CD4-positive, alpha-beta T cell (primary cell): ENCODE data around the gene ALK. TPM values are rescaled to one million over a fixed set of nuclear protein-coding genes. Genes with fewer than 3 reads are reported as not detected.

Source experiments
- ATAC-seq: fragments of 200-7000 bp; cut with Tn5 transposase; one replicate; pipeline ENCODE4 v1.10.0; 2022; ENCODE audit warnings: mild to moderate bottlenecking; ENCODE audit not compliant: poor library complexity
- CTCF ChIA-PET: fragments of 350-600 bp; sonication (Branson Sonifier 250); formaldehyde crosslinking; loops from one replicate; lab custom pipeline; 2021; ENCODE audit warnings: antibody characterized with exemption, inconsistent platforms; lab: Charles Lee
- POLR2A ChIA-PET: fragments of 350-600 bp; sonication (Branson Sonifier 250); formaldehyde crosslinking; loops from one replicate; lab custom pipeline; 2021; ENCODE audit warnings: antibody characterized with exemption, inconsistent platforms; lab: Charles Lee
- DNase-seq, 14 experiments: peaks; one replicate each; pipeline ENCODE4 v3.0.0-alpha.2; 2013 to 2020; ENCODE audit warnings: mixed read lengths in 2 of 14
- H3K27ac ChIP-seq, 2 donors: one replicate each; pipeline versions ENCODE4 v1.5.1 to v1.7.0; 2013; ENCODE audit warnings: low read length in 2 of 2, low read depth in 1 of 2, mild to moderate bottlenecking in 1 of 2
- H3K27me3 ChIP-seq, 2 experiments: 1 replicate in 1 of 2; 2 replicates in 1 of 2; pipeline versions ENCODE4 v1.6.1 to v1.7.0; 2013; ENCODE audit warnings: low read length in 2 of 2, control low read depth in 1 of 2, mild to moderate bottlenecking in 1 of 2, moderate library complexity in 1 of 2; ENCODE audit not compliant: insufficient read depth in 2 of 2, control insufficient read depth in 1 of 2
- H3K36me3 ChIP-seq: one replicate; pipeline ENCODE4 v1.6.1; 2013; ENCODE audit warnings: low read length, control low read depth; ENCODE audit not compliant: insufficient read depth
- H3K4me1 ChIP-seq: one replicate; pipeline ENCODE4 v1.6.1; 2013; ENCODE audit warnings: low read length, control low read depth; ENCODE audit not compliant: insufficient read depth
- H3K4me3 ChIP-seq: one replicate; pipeline ENCODE4 v1.5.1; 2013; ENCODE audit warnings: mild to moderate bottlenecking, low read length, moderate library complexity
- H3K9me3 ChIP-seq, 2 experiments: 1 replicate in 1 of 2; 2 replicates in 1 of 2; pipeline versions ENCODE4 v1.6.1 to v1.7.0; 2013; ENCODE audit warnings: low read length in 2 of 2, mild to moderate bottlenecking in 2 of 2, control low read depth in 1 of 2, moderate library complexity in 1 of 2; ENCODE audit not compliant: control insufficient read depth in 1 of 2, insufficient read depth in 1 of 2
- H3K27ac Mint-ChIP-seq: one replicate; pipeline ENCODE4 v1.8.0; 2020; ENCODE audit warnings: mixed read lengths
- H3K27me3 Mint-ChIP-seq: one replicate; pipeline ENCODE4 v1.8.0; 2021; ENCODE audit warnings: mixed read lengths
- H3K36me3 Mint-ChIP-seq: one replicate; pipeline ENCODE4 v1.8.0; 2021; ENCODE audit warnings: low read depth, mixed read lengths
- H3K4me1 Mint-ChIP-seq: one replicate; pipeline ENCODE4 v1.8.0; 2021; ENCODE audit warnings: low read depth, mixed read lengths
- H3K4me3 Mint-ChIP-seq: one replicate; pipeline ENCODE4 v1.8.0; 2020; ENCODE audit warnings: mild to moderate bottlenecking, mixed read lengths
- H3K9me3 Mint-ChIP-seq: one replicate; pipeline ENCODE4 v1.8.0; 2020; ENCODE audit warnings: mixed read lengths
- intact Hi-C, 2 experiments: fragments of 100-400 bp; cut with DNase I in 1 of 2; cut with micrococcal nuclease in 1 of 2; formaldehyde crosslinking; loops; one replicate each; pipeline versions ENCODE4 v1.15.1 to v1.9.0; 2023 to 2025; cut with DNase I, micrococcal nuclease
- total RNA-seq, 174 experiments: library from RNA in 2 of 174; stranded (reverse) in 2 of 174; gene quantifications; one replicate each; pipeline ENCODE4 v1.2.3 and lab custom pipeline; 2021 to 2026
- TF ChIP-seq, protein P1 (sequence below): fragments of 200-600 bp; IDR thresholded peaks from one replicate; pipeline ENCODE4 v1.8.0; 2022; ENCODE audit warnings: antibody characterized with exemption, mild to moderate bottlenecking

Gene ALK
- total RNA-seq, 2 experiments from 2014 or later, result not detected

DNA sequence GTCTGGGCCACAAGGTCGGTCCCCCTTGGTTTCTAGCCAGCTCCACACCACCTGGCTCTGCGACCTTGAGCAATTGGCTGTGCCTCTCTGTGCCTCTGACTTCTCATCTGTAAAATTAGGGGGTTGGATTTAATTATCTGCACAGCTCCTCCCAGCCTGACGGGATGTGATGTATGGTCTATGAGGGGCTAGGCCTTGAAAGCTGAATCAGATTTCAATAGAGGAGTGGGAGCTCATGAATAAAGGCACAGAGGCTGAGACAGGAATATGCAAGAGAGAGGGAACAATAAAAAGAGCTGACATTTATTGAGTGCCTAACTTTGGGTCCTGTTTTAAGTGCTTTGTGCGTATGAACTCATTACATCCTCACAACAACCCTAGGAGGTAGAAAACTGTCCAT lies 104.7 kb downstream of the ALK start:
- Histone ChIP-seq H3K27me3 (peaks cover 0 to 7% of the 10 kb centered on the region in 2 experiments), H3K9me3 (no peaks in the 10 kb centered on the region), H3K4me3 (no peak overlapping the region), H3K27ac (no peak overlapping the region), H3K4me1 (no peaks in the 10 kb centered on the region), H3K36me3 (no peaks in the 10 kb centered on the region)
- DNase-seq, result no peak
- no peak overlapping the region for H3K4me3 Mint-ChIP-seq
- intact Hi-C loops, result no loop called here
- no peaks in the 10 kb centered on the region for H3K4me1 Mint-ChIP-seq
- no peaks in the 10 kb centered on the region for H3K36me3 Mint-ChIP-seq
- TF ChIP-seq, protein P1, sequence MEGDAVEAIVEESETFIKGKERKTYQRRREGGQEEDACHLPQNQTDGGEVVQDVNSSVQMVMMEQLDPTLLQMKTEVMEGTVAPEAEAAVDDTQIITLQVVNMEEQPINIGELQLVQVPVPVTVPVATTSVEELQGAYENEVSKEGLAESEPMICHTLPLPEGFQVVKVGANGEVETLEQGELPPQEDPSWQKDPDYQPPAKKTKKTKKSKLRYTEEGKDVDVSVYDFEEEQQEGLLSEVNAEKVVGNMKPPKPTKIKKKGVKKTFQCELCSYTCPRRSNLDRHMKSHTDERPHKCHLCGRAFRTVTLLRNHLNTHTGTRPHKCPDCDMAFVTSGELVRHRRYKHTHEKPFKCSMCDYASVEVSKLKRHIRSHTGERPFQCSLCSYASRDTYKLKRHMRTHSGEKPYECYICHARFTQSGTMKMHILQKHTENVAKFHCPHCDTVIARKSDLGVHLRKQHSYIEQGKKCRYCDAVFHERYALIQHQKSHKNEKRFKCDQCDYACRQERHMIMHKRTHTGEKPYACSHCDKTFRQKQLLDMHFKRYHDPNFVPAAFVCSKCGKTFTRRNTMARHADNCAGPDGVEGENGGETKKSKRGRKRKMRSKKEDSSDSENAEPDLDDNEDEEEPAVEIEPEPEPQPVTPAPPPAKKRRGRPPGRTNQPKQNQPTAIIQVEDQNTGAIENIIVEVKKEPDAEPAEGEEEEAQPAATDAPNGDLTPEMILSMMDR, result no peak
- CTCF ChIA-PET, result no interaction called here
- POLR2A ChIA-PET, result no interaction called here
- no peaks in the 10 kb centered on the region for H3K9me3 Mint-ChIP-seq
- H3K27me3 Mint-ChIP-seq, result peaks cover 9% of the 10 kb centered on the region
- no peak for ATAC-seq
- H3K27ac Mint-ChIP-seq, result no peak overlapping the region

DNA sequence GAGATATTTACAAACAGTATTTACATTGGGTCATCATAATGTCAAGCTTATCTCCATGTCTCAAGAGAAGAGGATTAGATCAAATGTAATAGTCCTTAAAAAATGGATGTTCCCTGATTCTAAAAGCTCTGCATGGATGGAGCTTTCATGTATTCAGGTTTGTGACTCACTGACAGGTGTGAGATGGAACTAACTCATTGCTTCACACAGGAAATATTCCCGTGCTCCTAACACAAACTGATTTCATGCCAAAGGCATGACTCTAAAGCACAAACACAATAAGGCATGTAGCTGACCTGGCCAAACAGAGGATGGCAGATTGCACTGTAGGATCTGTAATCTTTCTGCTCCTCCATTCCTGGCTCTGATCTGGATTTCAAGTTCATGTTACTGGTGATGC lies 110.0 kb downstream of the ALK start:
- peaks cover 41% of the 10 kb centered on the region for H3K27me3 Mint-ChIP-seq
- Histone ChIP-seq H3K27me3 (peaks cover 0 to 8% of the 10 kb centered on the region in 2 experiments), H3K27ac (no peak overlapping the region), H3K36me3 (no peaks in the 10 kb centered on the region), H3K4me1 (no peaks in the 10 kb centered on the region), H3K9me3 (no peaks in the 10 kb centered on the region), H3K4me3 (no peak overlapping the region)
- TF ChIP-seq, protein P1, result no peak
- no peak overlapping the region for H3K4me3 Mint-ChIP-seq
- ChIA-PET CTCF (no interaction called here), POLR2A (no interaction called here)
- intact Hi-C loops, result no loop called here
- DNase-seq (no peak), ATAC-seq (no peak)
- H3K9me3 Mint-ChIP-seq, result no peaks in the 10 kb centered on the region
- no peaks in the 10 kb centered on the region for H3K4me1 Mint-ChIP-seq
- no peaks in the 10 kb centered on the region for H3K36me3 Mint-ChIP-seq
- no peak overlapping the region for H3K27ac Mint-ChIP-seq

DNA sequence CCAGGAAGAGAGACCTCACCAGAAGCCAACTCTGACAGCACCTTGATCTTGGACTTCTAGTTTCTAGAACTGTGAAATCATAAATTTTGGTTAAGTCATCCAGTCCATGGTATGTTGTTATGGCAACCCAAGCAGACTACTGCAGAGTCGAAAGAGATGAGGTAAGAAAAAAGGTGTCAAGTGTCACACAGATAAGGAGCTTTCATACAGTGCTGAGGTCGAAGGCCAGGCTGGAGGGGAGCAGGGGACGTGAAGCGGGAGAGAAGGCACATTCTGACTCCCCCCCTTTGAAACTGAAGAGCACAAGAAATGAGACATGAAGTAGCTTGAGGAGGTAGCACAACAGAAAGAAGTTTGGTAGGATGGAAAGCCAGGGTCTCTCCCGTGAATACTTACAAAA lies 110.4 kb downstream of the ALK start:
- Histone ChIP-seq H3K9me3 (no peaks in the 10 kb centered on the region), H3K36me3 (no peaks in the 10 kb centered on the region), H3K27me3 (peaks cover 0 to 8% of the 10 kb centered on the region in 2 experiments), H3K4me3 (no peak overlapping the region), H3K4me1 (no peaks in the 10 kb centered on the region), H3K27ac (no peak overlapping the region)
- no peak for DNase-seq
- Mint-ChIP-seq H3K27ac (no peak overlapping the region), H3K4me1 (no peaks in the 10 kb centered on the region), H3K27me3 (peaks cover 44% of the 10 kb centered on the region), H3K36me3 (no peaks in the 10 kb centered on the region), H3K9me3 (no peaks in the 10 kb centered on the region), H3K4me3 (no peak overlapping the region)
- no peak for ATAC-seq
- ChIA-PET CTCF (no interaction called here), POLR2A (no interaction called here)
- intact Hi-C loops, result no loop called here
- TF ChIP-seq, protein P1, result no peak
